H1 (cell line): ENCODE measurements around the gene RRN3. TPM values are rescaled to one million over a fixed set of nuclear protein-coding genes. Genes with fewer than 3 reads are reported as not detected.

Experiments used
- CTCF ChIA-PET: fragments of 300-600 bp; sonication (Branson Sonifier 250); formaldehyde crosslinking; loops from one replicate; lab custom pipeline; 2021; ENCODE audit not compliant: partially characterized antibody; lab: Charles Lee
- POLR2A ChIA-PET: fragments of 300-600 bp; sonication (Branson Sonifier 250); formaldehyde crosslinking; loops from one replicate; lab custom pipeline; 2021; ENCODE audit warnings: inconsistent platforms; ENCODE audit not compliant: partially characterized antibody; lab: Charles Lee
- DNase-seq, 2 experiments: peaks; one replicate each; pipeline versions ENCODE4 v3.0.0 to v3.0.0-alpha.2; 2010 to 2022; ENCODE audit warnings: low spot score in 2 of 2, low read depth in 1 of 2, mixed read lengths in 1 of 2
- FAIRE-seq: peaks from 2 replicates; lab custom pipeline; 2011; peaks lifted over from hg19 to GRCh38; lab: Jason Lieb, UNC
- H2AFZ ChIP-seq: 2 replicates; pipeline ENCODE4 v1.8.1; 2012; ENCODE audit warnings: low read length, inconsistent platforms
- H2AK5ac ChIP-seq: 2 replicates; pipeline ENCODE4 v1.6.1; 2013; ENCODE audit warnings: low read depth, low read length
- H2BK120ac ChIP-seq: replicated peaks from 2 replicates; pipeline ENCODE3; 2013; ENCODE audit warnings: low read depth, low read length, inconsistent platforms
- H2BK12ac ChIP-seq: 2 replicates; pipeline ENCODE4 v1.6.1; 2013; ENCODE audit warnings: low read depth, low read length
- H2BK15ac ChIP-seq: 2 replicates; pipeline ENCODE4 v1.6.1; 2013; ENCODE audit warnings: low read length
- H2BK20ac ChIP-seq: 2 replicates; pipeline ENCODE4 v1.6.1; 2013; ENCODE audit warnings: low read length
- H2BK5ac ChIP-seq: 2 replicates; pipeline ENCODE4 v1.6.1; 2013; ENCODE audit warnings: low read depth, low read length
- H3K14ac ChIP-seq: 2 replicates; pipeline ENCODE4 v1.6.1; 2013; ENCODE audit warnings: inconsistent platforms; ENCODE audit not compliant: insufficient read length
- H3K18ac ChIP-seq: 2 replicates; pipeline ENCODE4 v1.6.1; 2013; ENCODE audit warnings: low read length; ENCODE audit errors: extremely low read depth
- H3K23ac ChIP-seq: 2 replicates; pipeline ENCODE4 v1.6.1; 2013; ENCODE audit warnings: inconsistent platforms; ENCODE audit not compliant: insufficient read length
- H3K23me2 ChIP-seq: 2 replicates; pipeline ENCODE4 v1.6.1; 2013; ENCODE audit warnings: low read depth, low read length
- H3K27ac ChIP-seq: 2 replicates; pipeline ENCODE4 v1.6.1; 2011; ENCODE audit warnings: low read depth, low read length, inconsistent platforms
- H3K27me3 ChIP-seq, 4 experiments: replicated peaks in 1 of 4; 1 replicate in 1 of 4; 2 replicates in 3 of 4; pipeline versions ENCODE4 v1.6.1 to v1.8.1; 2011 to 2013; ENCODE audit warnings: low read length in 3 of 4, mild to moderate bottlenecking in 3 of 4, inconsistent platforms in 2 of 4, mixed read lengths in 2 of 4, moderate library complexity in 1 of 4; ENCODE audit not compliant: control insufficient read depth in 3 of 4, insufficient read depth in 3 of 4; ENCODE audit errors: extremely low read depth in 1 of 4
- H3K36me3 ChIP-seq, 4 experiments: 2 replicates each; pipeline versions ENCODE4 v1.6.1 to v1.8.1; 2011 to 2013; ENCODE audit warnings: mild to moderate bottlenecking in 4 of 4, low read length in 3 of 4, moderate library complexity in 2 of 4, control low read depth in 1 of 4, inconsistent platforms in 1 of 4; ENCODE audit not compliant: insufficient read depth in 4 of 4, control insufficient read depth in 2 of 4
- H3K4ac ChIP-seq: replicated peaks from 2 replicates; pipeline ENCODE3; 2013; ENCODE audit warnings: low read length, low read depth, mixed read lengths, inconsistent platforms; ENCODE audit not compliant: insufficient read length
- H3K4me1 ChIP-seq, 4 experiments: replicated peaks in 1 of 4; 1 replicate in 1 of 4; 2 replicates in 3 of 4; pipeline versions ENCODE4 v1.6.1 to v1.8.1; 2011 to 2013; ENCODE audit warnings: low read length in 3 of 4, inconsistent platforms in 2 of 4, mixed read lengths in 1 of 4; ENCODE audit not compliant: insufficient read depth in 4 of 4, control insufficient read depth in 3 of 4
- H3K4me2 ChIP-seq, 2 experiments: 2 replicates each; pipeline versions ENCODE4 v1.6.1 to v1.8.1; 2011 to 2013; ENCODE audit warnings: low read depth in 2 of 2, low read length in 2 of 2, control low read depth in 1 of 2, inconsistent platforms in 1 of 2, mild to moderate bottlenecking in 1 of 2; ENCODE audit not compliant: insufficient read depth in 1 of 2
- H3K4me3 ChIP-seq, 4 experiments: fragments of 200-600, 300-600 bp in 1 of 4; sonication (generic), shearing (Covaris generic), sonication (Bioruptor Twin) in 1 of 4; 2 replicates each; pipeline versions ENCODE4 v1.5.1 to v1.8.1; 2011 to 2016; ENCODE audit warnings: low read length in 4 of 4, low read depth in 3 of 4, control low read depth in 2 of 4, inconsistent platforms in 2 of 4, mild to moderate bottlenecking in 2 of 4, mixed read lengths in 1 of 4, moderate library complexity in 1 of 4; ENCODE audit not compliant: insufficient read depth in 2 of 4; ENCODE audit errors: extremely low read depth in 1 of 4
- H3K56ac ChIP-seq: replicated peaks from 2 replicates; pipeline ENCODE3; 2013; ENCODE audit warnings: low read depth, mild to moderate bottlenecking, mixed read lengths, low read length, inconsistent platforms; ENCODE audit not compliant: insufficient read length
- H3K79me1 ChIP-seq: 2 replicates; pipeline ENCODE4 v1.6.1; 2013; ENCODE audit warnings: low read depth, low read length, control low read depth
- H3K79me2 ChIP-seq, 2 experiments: 2 replicates each; pipeline versions ENCODE4 v1.6.1 to v1.8.1; 2012 to 2013; ENCODE audit warnings: low read length in 2 of 2, mild to moderate bottlenecking in 2 of 2, inconsistent platforms in 1 of 2; ENCODE audit not compliant: insufficient read depth in 2 of 2, control insufficient read depth in 1 of 2
- H3K9ac ChIP-seq, 4 experiments: replicated peaks in 1 of 4; 1 replicate in 1 of 4; 2 replicates in 3 of 4; pipeline versions ENCODE4 v1.6.1 to v1.8.1; 2011 to 2013; ENCODE audit warnings: low read depth in 3 of 4, low read length in 3 of 4, control low read depth in 2 of 4, mild to moderate bottlenecking in 2 of 4, moderate library complexity in 2 of 4, inconsistent platforms in 1 of 4; ENCODE audit errors: extremely low read depth in 1 of 4
- H3K9me3 ChIP-seq, 2 experiments: 2 replicates each; pipeline versions ENCODE4 v1.6.1 to v1.8.1; 2012 to 2013; ENCODE audit warnings: mild to moderate bottlenecking in 2 of 2, moderate library complexity in 2 of 2, control low read depth in 1 of 2, inconsistent platforms in 1 of 2, low read depth in 1 of 2, low read length in 1 of 2, mixed read lengths in 1 of 2; ENCODE audit not compliant: insufficient read depth in 2 of 2
- H4K20me1 ChIP-seq, 2 experiments: replicated peaks in 1 of 2; 2 replicates each; pipeline versions ENCODE3 to v1.8.1; 2011 to 2013; ENCODE audit warnings: inconsistent platforms in 2 of 2, low read length in 2 of 2, mild to moderate bottlenecking in 1 of 2; ENCODE audit not compliant: insufficient read depth in 2 of 2, control insufficient read depth in 1 of 2
- H4K5ac ChIP-seq: 2 replicates; pipeline ENCODE4 v1.6.1; 2013; ENCODE audit warnings: low read length, low read depth, mixed read lengths, inconsistent platforms; ENCODE audit not compliant: insufficient read length
- H4K8ac ChIP-seq: 2 replicates; pipeline ENCODE4 v1.8.0; 2013; ENCODE audit warnings: mild to moderate bottlenecking, moderate library complexity, low read length, inconsistent platforms; ENCODE audit not compliant: insufficient read depth; ENCODE audit errors: extremely low read depth
- H4K91ac ChIP-seq: replicated peaks from 2 replicates; pipeline ENCODE3; 2013; ENCODE audit warnings: low read length, mixed read lengths, inconsistent platforms; ENCODE audit not compliant: insufficient read length
- CREB1 ChIP-seq: IDR thresholded peaks from 2 replicates; pipeline ENCODE4 v1.6.1; 2012; ENCODE audit warnings: inconsistent platforms
- KDM5A ChIP-seq: fragments of 200-600 bp; IDR thresholded peaks from 2 replicates; pipeline ENCODE4 v1.7.1; 2012; ENCODE audit warnings: mild to moderate bottlenecking, low read length, inconsistent platforms, mixed read lengths
- POLR2AphosphoS5 ChIP-seq: IDR thresholded peaks from 2 replicates; pipeline ENCODE4 v1.6.1; 2011; ENCODE audit warnings: low read depth, low read length
- SRF ChIP-seq: IDR thresholded peaks from 2 replicates; pipeline ENCODE4 v1.6.1; 2011; ENCODE audit warnings: mild to moderate bottlenecking, low read depth, low read length, moderate library complexity
- WGBS, 2 experiments: shearing (Covaris generic) in 1 of 2; methylation state at CpG; one replicate each; pipeline versions ENCODE4 v1.1.6 to v1.1.7; 2013 to 2015; ENCODE audit warnings: low lambda C conversion rate in 2 of 2, mixed read lengths in 2 of 2, inconsistent platforms in 1 of 2, low coverage in 1 of 2, missing lambda C conversion rate in 1 of 2; ENCODE audit not compliant: insufficient replicate concordance in 2 of 2, insufficient coverage in 1 of 2, insufficient read length in 1 of 2; ENCODE audit errors: extremely low coverage in 1 of 2, missing lambda C conversion rate in 1 of 2; 5-methylcytosine and 5-hydroxymethylcytosine counted together
- polyA plus RNA-seq, 7 experiments: library from polyadenylated mRNA; depleted of rRNA in 3 of 7; stranded (reverse) in 5 of 7; unstranded in 2 of 7; fragments of >200 nt in 5 of 7; fragments of 200-250 nt in 2 of 7; gene quantifications; 1 replicate in 5 of 7; 2 replicates in 1 of 7; 4 replicates in 1 of 7; pipeline versions ENCODE4 v1.2.1 to v1.2.3, GENCODE V29; 2011 to 2013; ENCODE audit warnings: missing spikeins in 2 of 7, mixed read lengths in 2 of 7
- total RNA-seq: library from RNA; stranded (reverse); fragmentation: NEBNext Ultra II Directional; extraction: Animal tissue kit (Norgen Biotek cat#: 25700); gene quantifications from 2 replicates; pipeline ENCODE4 v1.2.1, GENCODE V29; 2021

RRN3 gene
- total and polyA plus RNA-seq, 2 of the 8 experiments (the other 6 are each of a cell fraction or from before 2014, with no cell fraction given) = 15.1 to 26.0 TPM

DNA sequence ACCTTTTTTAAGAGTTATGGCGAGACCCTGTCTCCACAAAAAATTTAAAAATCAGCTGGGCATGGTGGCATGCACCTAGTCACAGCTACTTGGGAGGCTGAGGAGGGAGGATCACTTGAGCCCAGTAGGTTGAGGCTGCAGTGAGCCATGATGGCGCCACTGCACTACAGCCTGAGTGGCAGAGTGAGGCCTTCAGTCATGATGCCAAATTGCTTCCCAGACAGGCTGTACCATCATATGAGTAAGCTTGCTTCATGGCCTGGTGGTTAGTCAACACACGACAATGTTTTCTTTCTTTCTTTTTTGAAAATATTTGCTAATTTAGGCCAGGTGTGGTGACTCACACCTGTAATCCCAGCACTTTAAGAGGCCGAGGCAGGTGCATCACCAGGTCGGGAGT is 50.7 kb downstream of the RRN3 start:
- FAIRE-seq (no peak), DNase-seq (no peak)
- H3K36me3 ChIP-seq = peaks cover 3 to 34% (median 11%) of the 10 kb centered on the region in 4 experiments; a peak in 6 of 8 replicates

More for the DNA sequence above, 50.7 kb downstream of the RRN3 start:
- H4K91ac ChIP-seq = no peak overlapping the region
- H3K56ac ChIP-seq = no peak overlapping the region
- H4K5ac ChIP-seq = no peak overlapping the region
- no peaks in the 10 kb centered on the region for H3K27me3 ChIP-seq
- no peak overlapping the region for H3K27ac ChIP-seq
- H3K9ac ChIP-seq = no peak overlapping the region
- no peak overlapping the region for H2AK5ac ChIP-seq
- H2BK20ac ChIP-seq = no peak overlapping the region
- H2BK120ac ChIP-seq = no peak overlapping the region
- H3K4me1 ChIP-seq = no peaks in the 10 kb centered on the region
- H4K20me1 ChIP-seq = peaks cover 4 to 6% of the 10 kb centered on the region in 2 experiments
- POLR2A ChIA-PET = interaction anchor here (1.5 kb wide), 1 partner anchor 13 kb away, joined by 3 read pairs; no protein-coding TSS in a partner anchor
- no peak overlapping the region for H4K8ac ChIP-seq
- no peak overlapping the region for H2BK5ac ChIP-seq
- H2BK12ac ChIP-seq = no peak overlapping the region
- CTCF ChIA-PET = no interaction called here
- H3K4me3 ChIP-seq = no peak overlapping the region
- no peak overlapping the region for H3K14ac ChIP-seq
- no peak overlapping the region for H2BK15ac ChIP-seq
- H3K79me1 ChIP-seq = peaks cover 7% of the 10 kb centered on the region
- no peak overlapping the region for H2AFZ ChIP-seq
- H3K79me2 ChIP-seq = no peaks in the 10 kb centered on the region; a peak in 1 of 4 replicates
- WGBS, 2 experiments = 90% methylated on average over 5 of the region's 5 CpGs; no CpG with 5 or more reads in 1 of the 2 experiments
- H3K9me3 ChIP-seq = no peaks in the 10 kb centered on the region
- no peak overlapping the region for H3K4me2 ChIP-seq
- no peak overlapping the region for H3K18ac ChIP-seq
- H3K23me2 ChIP-seq = no peaks in the 10 kb centered on the region
- H3K23ac ChIP-seq = no peak overlapping the region
- no peak overlapping the region for H3K4ac ChIP-seq
- TF ChIP-seq KDM5A (no peak), POLR2AphosphoS5 (no peak), SRF (no peak), CREB1 (no peak)
